GM18867 (cell line): ENCODE results near the gene TUBA1B.
"Not testable (repeated sequence)": the region's sequence is repeated elsewhere in the genome, so short reads cannot be mapped to it uniquely, and the experiment has no call there.

ENCODE experiments used
- ATAC-seq: cut with Tn5 transposase; IDR thresholded peaks from one replicate; pipeline ENCODE4 v1.9.1; 2021; ENCODE audit warnings: mild to moderate bottlenecking, moderate library complexity; ENCODE audit not compliant: unreplicated experiment

Gene TUBA1B

GRCh38 chr12:49131051-49131893 lies at the start of gene TUBA1B:
TUBA1B (minus strand) TSS chr12:49131395; CDS start chr12:49131300, 95 bp downstream.
- peak; percentile 73 for ATAC-seq

- ATAC-seq = no peak
These were observed 43.0 kb upstream of the TUBA1B start for GRCh38 chr12:49174218-49174617.

GRCh38 chr12:49170924-49171323 lies 39.7 kb upstream of the TUBA1B start:
- no peak for ATAC-seq

- no peak for ATAC-seq
These were observed 33.9 kb upstream of the TUBA1B start for GRCh38 chr12:49165114-49165513.

GRCh38 chr12:49161901-49162300 lies 30.7 kb upstream of the TUBA1B start:
- ATAC-seq = not testable (repeated sequence)

GRCh38 chr12:49161092-49161795 lies 30.0 kb upstream of the TUBA1B start:
- ATAC-seq = no peak

- peak; percentile 58 for ATAC-seq
These were observed 29.2 kb upstream of the TUBA1B start for GRCh38 chr12:49160399-49160798.

GRCh38 chr12:49154221-49154620 lies 23.0 kb upstream of the TUBA1B start:
- ATAC-seq = no peak

- no peak for ATAC-seq
These were observed 16.2 kb upstream of the TUBA1B start for GRCh38 chr12:49147384-49147783.

- ATAC-seq = no peak
These were observed 15.2 kb upstream of the TUBA1B start for GRCh38 chr12:49146406-49146805.

GRCh38 chr12:49144384-49144783 lies 13.2 kb upstream of the TUBA1B start:
- ATAC-seq = no peak

GRCh38 chr12:49138999-49139398 lies 7.8 kb upstream of the TUBA1B start:
- no peak for ATAC-seq

GRCh38 chr12:49138587-49138986 lies 7.4 kb upstream of the TUBA1B start:
- no peak for ATAC-seq

GRCh38 chr12:49137476-49137875 lies 6.3 kb upstream of the TUBA1B start:
- ATAC-seq = no peak

GRCh38 chr12:49136997-49137396 lies 5.8 kb upstream of the TUBA1B start:
- not testable (repeated sequence) for ATAC-seq

GRCh38 chr12:49133590-49133989 lies 2.4 kb upstream of the TUBA1B start:
- ATAC-seq = no peak

- ATAC-seq = no peak
These were observed 1.8 kb upstream of the TUBA1B start for GRCh38 chr12:49133014-49133413.

- ATAC-seq = no peak
These were observed 783 bp upstream of the TUBA1B start for GRCh38 chr12:49131894-49132461.

GRCh38 chr12:49130151-49131050 lies 794 bp downstream of the TUBA1B start:
- peak; percentile 48 for ATAC-seq

- no peak for ATAC-seq
These were observed 1.7 kb downstream of the TUBA1B start for GRCh38 chr12:49129332-49130150.
